ENCODE results near the gene SH3GL1.

DNA sequence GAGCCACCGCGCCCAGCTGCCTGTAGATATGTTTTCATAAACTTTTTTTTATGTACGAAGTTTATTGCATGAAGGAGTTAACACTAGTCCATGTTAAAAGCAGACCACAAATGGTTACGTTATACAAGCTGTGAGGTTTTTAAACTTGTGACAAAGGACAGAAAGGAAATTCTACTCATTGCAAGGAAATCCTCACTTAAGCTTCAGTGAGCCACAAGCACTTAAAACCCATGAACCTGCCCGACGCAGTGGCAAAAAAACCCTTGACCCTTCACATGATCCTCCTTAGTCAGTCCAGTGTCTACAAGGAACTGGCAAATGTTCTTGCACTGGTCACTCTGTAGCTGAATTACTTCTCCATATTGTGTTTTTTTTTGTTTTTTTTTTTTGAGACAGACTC is 52.8 kb downstream of the SH3GL1 start:
- TF ChIP-seq CTCF (IDR thresholded peaks at IDR 0.05) (no peak), POLR2A (IDR thresholded peaks at IDR 0.05) (no peak)

Data from uterus (tissue), 2 donors.